NB4 (cell line): ENCODE results near the gene ASTN1.

Experiments
- POLR2A ChIP-seq: IDR thresholded peaks from 2 replicates; pipeline ENCODE4 v1.6.1; 2011; ENCODE audit warnings: mild to moderate bottlenecking; ENCODE audit not compliant: insufficient read length; ENCODE audit errors: extremely low read depth
- TF ChIP-seq, protein P1 (sequence below): IDR thresholded peaks from one replicate; pipeline ENCODE4 v1.5.1; 2012; ENCODE audit warnings: low read depth, low read length
- TF ChIP-seq, protein P2 (sequence below): IDR thresholded peaks from 2 replicates; pipeline ENCODE4 v1.6.1; 2011; ENCODE audit warnings: low read depth, low read length

DNA sequence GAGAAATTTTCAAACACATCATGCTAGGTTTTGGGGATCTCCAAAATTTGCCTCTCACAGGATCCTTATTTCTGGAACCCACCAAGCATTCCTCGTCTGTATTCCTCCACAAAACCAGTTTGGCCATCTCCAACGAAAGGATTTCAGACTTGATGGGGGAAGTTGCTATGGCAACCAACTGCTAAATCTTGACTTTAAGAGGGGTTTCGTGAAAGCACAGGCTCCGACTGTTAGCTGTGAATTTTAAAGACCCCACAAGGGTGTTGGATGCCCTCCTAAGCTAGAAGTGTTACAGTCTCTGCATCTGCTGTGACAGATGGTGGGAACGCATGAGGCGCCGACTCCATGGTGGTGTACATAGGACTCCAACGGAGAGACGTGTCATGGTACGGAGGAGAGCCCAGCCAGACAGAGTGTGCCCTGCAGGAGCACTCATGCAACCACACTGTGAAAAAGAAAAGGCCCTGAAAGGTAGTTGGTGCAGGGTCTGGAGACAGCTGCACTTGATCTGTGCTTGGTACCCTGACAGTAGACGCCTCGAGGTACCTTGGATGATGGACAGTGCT lies 147.1 kb downstream of the ASTN1 start:
- TF ChIP-seq, protein P1, sequence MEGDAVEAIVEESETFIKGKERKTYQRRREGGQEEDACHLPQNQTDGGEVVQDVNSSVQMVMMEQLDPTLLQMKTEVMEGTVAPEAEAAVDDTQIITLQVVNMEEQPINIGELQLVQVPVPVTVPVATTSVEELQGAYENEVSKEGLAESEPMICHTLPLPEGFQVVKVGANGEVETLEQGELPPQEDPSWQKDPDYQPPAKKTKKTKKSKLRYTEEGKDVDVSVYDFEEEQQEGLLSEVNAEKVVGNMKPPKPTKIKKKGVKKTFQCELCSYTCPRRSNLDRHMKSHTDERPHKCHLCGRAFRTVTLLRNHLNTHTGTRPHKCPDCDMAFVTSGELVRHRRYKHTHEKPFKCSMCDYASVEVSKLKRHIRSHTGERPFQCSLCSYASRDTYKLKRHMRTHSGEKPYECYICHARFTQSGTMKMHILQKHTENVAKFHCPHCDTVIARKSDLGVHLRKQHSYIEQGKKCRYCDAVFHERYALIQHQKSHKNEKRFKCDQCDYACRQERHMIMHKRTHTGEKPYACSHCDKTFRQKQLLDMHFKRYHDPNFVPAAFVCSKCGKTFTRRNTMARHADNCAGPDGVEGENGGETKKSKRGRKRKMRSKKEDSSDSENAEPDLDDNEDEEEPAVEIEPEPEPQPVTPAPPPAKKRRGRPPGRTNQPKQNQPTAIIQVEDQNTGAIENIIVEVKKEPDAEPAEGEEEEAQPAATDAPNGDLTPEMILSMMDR: no peak
- TF ChIP-seq POLR2A: no peak
- TF ChIP-seq, protein P2, sequence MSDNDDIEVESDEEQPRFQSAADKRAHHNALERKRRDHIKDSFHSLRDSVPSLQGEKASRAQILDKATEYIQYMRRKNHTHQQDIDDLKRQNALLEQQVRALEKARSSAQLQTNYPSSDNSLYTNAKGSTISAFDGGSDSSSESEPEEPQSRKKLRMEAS: no peak
